ENCODE measurements around the gene SSTR5. TPM values are rescaled to one million over a fixed set of nuclear protein-coding genes. Genes with fewer than 3 reads are reported as not detected.
A peak's percentile ranks its signal among the peaks of the same experiment; 100 is the strongest.

The SSTR5 gene
- total and polyA plus RNA-seq, 4 donors: 0.23 TPM; not detected in 3

DNA sequence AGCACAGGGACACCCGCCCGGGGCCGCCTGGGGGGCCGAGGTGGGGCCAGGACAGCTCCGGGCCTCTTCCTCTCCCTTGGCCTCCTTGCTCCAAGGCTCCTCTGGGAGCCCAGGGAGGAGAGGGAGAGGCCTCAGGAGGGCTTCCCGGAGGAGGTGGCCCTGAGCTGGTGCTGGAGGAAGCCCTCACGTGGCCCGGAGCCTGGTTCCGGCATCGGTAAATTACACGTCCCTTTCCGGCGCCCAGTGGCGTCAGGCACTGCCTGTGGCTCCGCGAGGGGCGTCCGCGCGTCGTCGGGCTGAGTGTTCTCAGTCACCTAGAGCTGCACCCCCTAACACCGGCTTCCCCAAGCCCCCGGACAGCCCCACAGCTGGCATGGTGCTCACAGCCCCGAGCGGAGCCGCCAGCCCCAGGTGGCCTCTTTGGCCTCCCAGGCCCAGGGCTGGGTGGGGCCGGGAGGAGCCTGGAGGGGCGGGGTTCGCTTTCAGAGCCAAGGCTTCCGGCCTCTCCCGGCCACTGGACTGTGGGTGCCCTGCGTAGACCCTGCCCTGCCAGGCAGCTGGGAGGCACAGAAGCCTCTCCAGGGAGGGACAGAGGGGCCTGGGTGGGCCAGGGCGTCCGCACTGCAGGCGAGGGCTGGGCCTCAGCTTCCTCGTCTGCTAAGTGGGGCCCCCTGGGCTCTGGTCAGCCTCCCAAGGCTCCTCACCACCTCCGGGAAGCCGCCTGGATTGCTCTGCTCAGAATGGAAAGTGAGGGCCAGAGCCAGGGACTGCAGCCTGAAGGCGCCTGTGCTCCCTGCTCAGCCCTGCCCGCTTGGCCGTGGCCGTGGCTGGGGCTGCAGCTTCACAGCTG lies 27.9 kb upstream of the SSTR5 start:
- no peak overlapping the region for H3K27ac ChIP-seq (ENCODE audit: low read depth in 1 of 2, low read length in 1 of 2)
- no peak for ATAC-seq (ENCODE audit: insufficient read depth, low FRiP score)
- peaks cover 0 to 14% (median 0%) of the 10 kb centered on the region in 4 donors for H3K9me3 ChIP-seq (ENCODE audit: control insufficient read depth in 4 of 4, insufficient read depth in 3 of 4, low read length in 3 of 4)
- H3K36me3 ChIP-seq (ENCODE audit: control insufficient read depth in 4 of 4, insufficient read depth in 4 of 4, low read length in 4 of 4): no peaks in the 10 kb centered on the region
- no peak for TF ChIP-seq CTCF (IDR thresholded peaks at IDR 0.05; ENCODE audit: control extremely low read depth, extremely low read depth)
- H3K9ac ChIP-seq (ENCODE audit: insufficient read depth in 1 of 2, low read length in 2 of 2): no peak overlapping the region
- peaks cover 0 to 16% (median 2%) of the 10 kb centered on the region in 5 donors for H3K4me1 ChIP-seq (ENCODE audit: control insufficient read depth in 5 of 5, insufficient read depth in 5 of 5, low read length in 5 of 5)
- H3K27me3 ChIP-seq (ENCODE audit: control insufficient read depth in 3 of 3, insufficient read depth in 3 of 3, low read length in 2 of 3): peaks cover 0 to 30% (median 0%) of the 10 kb centered on the region in 3 donors
- H3K4me3 ChIP-seq: no peak overlapping the region
- 66 to 70% methylated on average over 40 to 43 of the region's 43 CpGs for WGBS, 2 donors
- no peak for DNase-seq

- Histone ChIP-seq H3K27ac (ENCODE audit: low read depth in 1 of 2, low read length in 1 of 2) (no peak overlapping the region), H3K4me3 (no peak overlapping the region), H3K27me3 (ENCODE audit: control insufficient read depth in 3 of 3, insufficient read depth in 3 of 3, low read length in 2 of 3) (peaks cover 0 to 33% (median 0%) of the 10 kb centered on the region in 3 donors), H3K4me1 (ENCODE audit: control insufficient read depth in 5 of 5, insufficient read depth in 5 of 5, low read length in 5 of 5) (peaks cover 0 to 16% (median 2%) of the 10 kb centered on the region in 5 donors), H3K9me3 (ENCODE audit: control insufficient read depth in 4 of 4, insufficient read depth in 3 of 4, low read length in 3 of 4) (peaks cover 0 to 14% (median 0%) of the 10 kb centered on the region in 4 donors), H3K9ac (ENCODE audit: insufficient read depth in 1 of 2, low read length in 2 of 2) (no peak overlapping the region), H3K36me3 (ENCODE audit: control insufficient read depth in 4 of 4, insufficient read depth in 4 of 4, low read length in 4 of 4) (no peaks in the 10 kb centered on the region)
- no peak for TF ChIP-seq CTCF (IDR thresholded peaks at IDR 0.05; ENCODE audit: control extremely low read depth, extremely low read depth)
- WGBS, 2 donors: 56 to 66% methylated on average over 38 of the region's 38 CpGs
- DNase-seq (peak; percentile 33 to 53 (median 46)), ATAC-seq (ENCODE audit: insufficient read depth, low FRiP score) (no peak)
Measured at GRCh38 chr16:1045310-1045992, 27.1 kb upstream of the SSTR5 start.

- peaks cover 0 to 14% (median 0%) of the 10 kb centered on the region in 4 donors for H3K9me3 ChIP-seq (ENCODE audit: control insufficient read depth in 4 of 4, insufficient read depth in 3 of 4, low read length in 3 of 4)
- ATAC-seq (ENCODE audit: insufficient read depth, low FRiP score) (no peak), DNase-seq (no peak)
- H3K4me1 ChIP-seq (ENCODE audit: control insufficient read depth in 5 of 5, insufficient read depth in 5 of 5, low read length in 5 of 5): peaks cover 0 to 16% (median 2%) of the 10 kb centered on the region in 5 donors
- peaks cover 0 to 33% (median 0%) of the 10 kb centered on the region in 3 donors for H3K27me3 ChIP-seq (ENCODE audit: control insufficient read depth in 3 of 3, insufficient read depth in 3 of 3, low read length in 2 of 3)
- no peak overlapping the region for H3K4me3 ChIP-seq
- no peak overlapping the region for H3K9ac ChIP-seq (ENCODE audit: insufficient read depth in 1 of 2, low read length in 2 of 2)
- TF ChIP-seq CTCF (IDR thresholded peaks at IDR 0.05; ENCODE audit: control extremely low read depth, extremely low read depth): no peak
- H3K27ac ChIP-seq (ENCODE audit: low read depth in 1 of 2, low read length in 1 of 2): no peak overlapping the region
- 79 to 84% methylated on average over 37 to 49 of the region's 49 CpGs for WGBS, 2 donors
- H3K36me3 ChIP-seq (ENCODE audit: control insufficient read depth in 4 of 4, insufficient read depth in 4 of 4, low read length in 4 of 4): no peaks in the 10 kb centered on the region
Measured at GRCh38 chr16:1045993-1046911, 26.3 kb upstream of the SSTR5 start.

Measured in lung (tissue), 12 donors.